ENCODE results near the gene ADORA1. TPM values are rescaled to one million over a fixed set of nuclear protein-coding genes. Genes with fewer than 3 reads are reported as not detected.

The ADORA1 gene
- total RNA-seq, 4 donors from 2014 or later = 1.3 to 5.6 TPM; not detected in 2

GRCh38 chr1:203165800-203166161, 38.3 kb downstream of the ADORA1 start:
- no peaks in the 10 kb centered on the region for H3K9me3 ChIP-seq
- H3K27ac ChIP-seq = no peak overlapping the region
- H3K4me3 ChIP-seq = no peak overlapping the region
- DNase-seq = no peak
- in situ Hi-C loops (cut with MboI; ENCODE audit: low pct_ligation_motif_present in 1 of 4, low pct_unique_long_range_greater_than_20kb in 1 of 4, low sequenced_read_pairs in 3 of 4) (no loop called here), intact Hi-C loops (cut with DNase I; ENCODE audit: low total_unique reads) (loop anchor here (5.0 kb wide), 1 partner anchor 1708 kb away; no protein-coding TSS in a partner anchor)
- H3K36me3 ChIP-seq = no peaks in the 10 kb centered on the region
- H3K4me1 ChIP-seq = peaks cover 0 to 9% (median 4%) of the 10 kb centered on the region in 4 donors
- H3K27me3 ChIP-seq = no peaks in the 10 kb centered on the region
- 94% methylated on average over 8 of the region's 8 CpGs; no CpG with 5 or more reads in 1 of the 2 donors for WGBS, 2 donors (ENCODE audit: low coverage in 1 of 2)
- TF ChIP-seq EP300 (IDR thresholded peaks at IDR 0.05; ENCODE audit: low read depth) (no peak), CTCF (IDR thresholded peaks at IDR 0.05) (no peak), POLR2AphosphoS5 (IDR thresholded peaks at IDR 0.05) (no peak), POLR2A (IDR thresholded peaks at IDR 0.05) (no peak)

- in situ Hi-C loops (cut with MboI; ENCODE audit: low pct_ligation_motif_present in 1 of 4, low pct_unique_long_range_greater_than_20kb in 1 of 4, low sequenced_read_pairs in 3 of 4) (no loop called here), intact Hi-C loops (cut with DNase I; ENCODE audit: low total_unique reads) (loop anchor here (5.0 kb wide), 1 partner anchor 1709 kb away; no protein-coding TSS in a partner anchor)
- H3K9me3 ChIP-seq = no peaks in the 10 kb centered on the region
- H3K4me1 ChIP-seq = peaks cover 0 to 9% (median 4%) of the 10 kb centered on the region in 4 donors
- no peak overlapping the region for H3K27ac ChIP-seq
- peak; percentile 53 for DNase-seq
- no peaks in the 10 kb centered on the region for H3K36me3 ChIP-seq
- no peaks in the 10 kb centered on the region for H3K27me3 ChIP-seq
- 62% methylated on average over 12 of the region's 14 CpGs; no CpG with 5 or more reads in 1 of the 2 donors for WGBS, 2 donors (ENCODE audit: low coverage in 1 of 2)
- H3K4me3 ChIP-seq = no peak overlapping the region
- TF ChIP-seq POLR2AphosphoS5 (IDR thresholded peaks at IDR 0.05) = no peak
- TF ChIP-seq CTCF (IDR thresholded peaks at IDR 0.05) = peak in 4 of 5 experiments; percentile 12 to 32 (median 18)
- no peak for TF ChIP-seq POLR2A (IDR thresholded peaks at IDR 0.05)
These were observed 38.8 kb downstream of the ADORA1 start for GRCh38 chr1:203166192-203166940.

GRCh38 chr1:203167026-203167912, 39.7 kb downstream of the ADORA1 start:
- Histone ChIP-seq H3K9me3 (no peaks in the 10 kb centered on the region), H3K27me3 (no peaks in the 10 kb centered on the region), H3K36me3 (no peaks in the 10 kb centered on the region), H3K4me1 (peaks cover 0 to 9% (median 4%) of the 10 kb centered on the region in 4 donors), H3K27ac (no peak overlapping the region), H3K4me3 (no peak overlapping the region)
- 10 to 66% methylated on average over 6 to 19 of the region's 23 CpGs for WGBS, 2 donors (ENCODE audit: low coverage in 1 of 2)
- peak; percentile 17 for DNase-seq
- no peak for TF ChIP-seq POLR2AphosphoS5 (IDR thresholded peaks at IDR 0.05)
- no peak for TF ChIP-seq CTCF (IDR thresholded peaks at IDR 0.05)
- no peak for TF ChIP-seq POLR2A (IDR thresholded peaks at IDR 0.05)
- no peak for TF ChIP-seq EP300 (IDR thresholded peaks at IDR 0.05; ENCODE audit: low read depth)
- in situ Hi-C loops (cut with MboI; ENCODE audit: low pct_ligation_motif_present in 1 of 4, low pct_unique_long_range_greater_than_20kb in 1 of 4, low sequenced_read_pairs in 3 of 4) (no loop called here), intact Hi-C loops (cut with DNase I; ENCODE audit: low total_unique reads) (loop anchor here (5.0 kb wide), 1 partner anchor 1710 kb away; no protein-coding TSS in a partner anchor)

- Histone ChIP-seq H3K4me3 (no peak overlapping the region), H3K4me1 (peaks cover 0 to 10% (median 4%) of the 10 kb centered on the region in 4 donors), H3K27ac (no peak overlapping the region), H3K36me3 (no peaks in the 10 kb centered on the region), H3K27me3 (no peaks in the 10 kb centered on the region), H3K9me3 (no peaks in the 10 kb centered on the region)
- no peak for TF ChIP-seq POLR2AphosphoS5 (IDR thresholded peaks at IDR 0.05)
- TF ChIP-seq EP300 (IDR thresholded peaks at IDR 0.05; ENCODE audit: low read depth) = no peak
- TF ChIP-seq CTCF (IDR thresholded peaks at IDR 0.05) = no peak
- no peak for TF ChIP-seq POLR2A (IDR thresholded peaks at IDR 0.05)
- intact Hi-C loops (cut with DNase I; ENCODE audit: low total_unique reads) = loop anchor here (5.0 kb wide), 1 partner anchor 1711 kb away; no protein-coding TSS in a partner anchor
- DNase-seq = no peak
- in situ Hi-C loops (cut with MboI; ENCODE audit: low pct_ligation_motif_present in 1 of 4, low pct_unique_long_range_greater_than_20kb in 1 of 4, low sequenced_read_pairs in 3 of 4) = no loop called here
- WGBS, 2 donors (ENCODE audit: low coverage in 1 of 2) = 91% methylated on average over 5 of the region's 5 CpGs; no CpG with 5 or more reads in 1 of the 2 donors
These were observed 40.3 kb downstream of the ADORA1 start for GRCh38 chr1:203167913-203168200.

Data from transverse colon (tissue), 4 donors.